Activated CD4-positive, alpha-beta memory T cell treated with anti-CD3 and anti-CD28 coated beads, Interleukin-2, amount 10 ng/mL, durations not matched to agents 7 days and 5 days (primary cell): Measurements from ENCODE around the gene TMEM132D. TPM values are rescaled to one million over a fixed set of nuclear protein-coding genes. Genes with fewer than 3 reads are reported as not detected.

Source experiments
- CTCF ChIA-PET: fragments of 350-600 bp; sonication (Branson Sonifier 250); formaldehyde crosslinking; loops from one replicate; lab custom pipeline; 2021; ENCODE audit warnings: antibody characterized with exemption, inconsistent platforms; lab: Charles Lee
- POLR2A ChIA-PET: fragments of 350-600 bp; sonication (Branson Sonifier 250); formaldehyde crosslinking; loops from one replicate; lab custom pipeline; 2021; ENCODE audit warnings: antibody characterized with exemption; lab: Charles Lee
- DNase-seq: peaks from one replicate; pipeline ENCODE4 v3.0.0-alpha.2; 2020
- H3K27ac Mint-ChIP-seq: one replicate; pipeline ENCODE4 v1.8.0; 2021; ENCODE audit warnings: mild to moderate bottlenecking, mixed read lengths
- H3K27me3 Mint-ChIP-seq: one replicate; pipeline ENCODE4 v1.8.0; 2021; ENCODE audit warnings: mixed read lengths
- H3K36me3 Mint-ChIP-seq: one replicate; pipeline ENCODE4 v1.8.0; 2021; ENCODE audit warnings: low read depth, mixed read lengths
- H3K4me1 Mint-ChIP-seq: one replicate; pipeline ENCODE4 v1.8.0; 2021; ENCODE audit warnings: mixed read lengths
- H3K4me3 Mint-ChIP-seq: one replicate; pipeline ENCODE4 v1.8.0; 2021; ENCODE audit warnings: mild to moderate bottlenecking, mixed read lengths
- H3K9me3 Mint-ChIP-seq: one replicate; pipeline ENCODE4 v1.8.0; 2021; ENCODE audit warnings: mixed read lengths
- total RNA-seq, 2 experiments: library from RNA; stranded (reverse); gene quantifications; one replicate each; pipeline ENCODE4 v1.2.3, GENCODE V29; 2021

TMEM132D gene
- total RNA-seq, 2 experiments from 2014 or later = not detected

DNA sequence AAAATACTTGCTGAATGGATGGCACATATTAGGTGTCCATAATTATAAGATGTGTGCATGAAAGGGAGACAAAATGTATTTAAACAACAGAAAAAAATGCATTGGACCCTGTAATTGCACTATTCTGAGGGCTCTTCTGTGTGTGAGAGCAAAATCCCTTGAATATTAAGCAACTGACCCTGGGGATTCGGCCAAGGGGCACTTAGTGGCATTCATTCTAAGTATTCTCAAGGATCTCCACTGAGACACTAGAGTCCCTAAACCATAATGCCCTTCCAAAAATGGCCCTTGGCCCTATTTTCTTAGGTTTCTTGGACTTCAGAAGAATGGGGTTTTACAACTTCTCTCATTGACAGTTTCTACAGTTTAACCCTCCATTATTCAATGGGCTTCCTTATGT, 662.0 kb downstream of the TMEM132D start:
- Mint-ChIP-seq H3K4me1 (no peaks in the 10 kb centered on the region), H3K4me3 (no peak overlapping the region), H3K27me3 (no peaks in the 10 kb centered on the region), H3K36me3 (no peaks in the 10 kb centered on the region), H3K27ac (no peak overlapping the region), H3K9me3 (peaks cover 25% of the 10 kb centered on the region)
- POLR2A ChIA-PET = no interaction called here
- DNase-seq = no peak
- CTCF ChIA-PET = no interaction called here

GRCh38 chr12:129237881-129238280, 665.9 kb downstream of the TMEM132D start:
- Mint-ChIP-seq H3K27me3 (no peaks in the 10 kb centered on the region), H3K4me1 (no peaks in the 10 kb centered on the region), H3K36me3 (no peaks in the 10 kb centered on the region), H3K4me3 (no peak overlapping the region), H3K27ac (no peak overlapping the region), H3K9me3 (peaks cover 16% of the 10 kb centered on the region)
- ChIA-PET CTCF (no interaction called here), POLR2A (no interaction called here)
- no peak for DNase-seq

GRCh38 chr12:129234209-129234608, 669.6 kb downstream of the TMEM132D start:
- Mint-ChIP-seq H3K27me3 (no peaks in the 10 kb centered on the region), H3K4me1 (no peaks in the 10 kb centered on the region), H3K9me3 (peaks cover 9% of the 10 kb centered on the region), H3K36me3 (no peaks in the 10 kb centered on the region), H3K4me3 (no peak overlapping the region), H3K27ac (no peak overlapping the region)
- CTCF ChIA-PET = no interaction called here
- POLR2A ChIA-PET = no interaction called here
- DNase-seq = no peak

GRCh38 chr12:129231491-129231890, 672.3 kb downstream of the TMEM132D start:
- Mint-ChIP-seq H3K9me3 (peaks cover 8% of the 10 kb centered on the region), H3K36me3 (no peaks in the 10 kb centered on the region), H3K27me3 (no peaks in the 10 kb centered on the region), H3K4me3 (no peak overlapping the region), H3K4me1 (no peaks in the 10 kb centered on the region), H3K27ac (no peak overlapping the region)
- DNase-seq = no peak
- ChIA-PET POLR2A (no interaction called here), CTCF (no interaction called here)

DNA sequence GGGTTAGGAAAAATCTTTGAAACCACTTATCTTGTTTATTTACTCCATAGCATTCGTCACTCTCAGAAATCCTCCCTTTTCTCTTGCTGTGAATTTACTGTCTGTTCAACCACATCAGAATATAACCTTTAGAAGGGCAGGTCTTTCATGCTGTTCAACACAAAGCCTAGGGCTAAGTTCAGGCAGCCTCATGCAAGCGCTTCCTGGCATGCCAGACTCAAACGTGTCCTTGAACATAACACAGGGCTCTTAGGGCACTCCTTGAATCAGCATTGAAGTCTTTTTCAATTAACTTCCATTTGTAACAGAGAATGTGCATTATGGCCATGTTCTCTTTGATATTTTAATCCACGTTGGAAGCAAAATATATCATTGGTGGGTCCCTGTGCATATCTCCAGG, 672.8 kb downstream of the TMEM132D start:
- no peak overlapping the region for H3K27ac Mint-ChIP-seq
- no peak for DNase-seq
- H3K4me1 Mint-ChIP-seq = no peaks in the 10 kb centered on the region
- H3K4me3 Mint-ChIP-seq = no peak overlapping the region
- no peaks in the 10 kb centered on the region for H3K36me3 Mint-ChIP-seq
- CTCF ChIA-PET = no interaction called here
- POLR2A ChIA-PET = no interaction called here
- H3K27me3 Mint-ChIP-seq = no peaks in the 10 kb centered on the region
- peaks cover 7% of the 10 kb centered on the region for H3K9me3 Mint-ChIP-seq

DNA sequence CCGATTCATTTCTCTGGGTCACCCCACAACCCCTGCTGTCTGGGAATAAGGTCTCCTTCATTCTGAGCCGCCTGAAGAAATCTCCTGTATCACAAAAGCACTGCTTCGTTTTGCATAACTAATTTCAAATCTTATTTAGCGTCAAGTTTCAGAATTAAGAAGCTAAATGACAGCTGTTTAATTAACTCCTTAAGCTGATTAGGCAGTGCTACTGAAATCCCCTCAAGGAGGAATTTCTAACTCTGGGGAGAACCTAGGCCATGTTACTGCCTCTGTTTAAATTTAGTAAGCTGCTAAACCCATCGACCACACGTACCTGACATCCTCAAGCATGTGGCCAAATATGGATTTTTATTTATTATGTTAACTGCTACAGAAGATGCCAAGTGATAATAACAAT, 677.0 kb downstream of the TMEM132D start:
- no peaks in the 10 kb centered on the region for H3K4me1 Mint-ChIP-seq
- CTCF ChIA-PET = no interaction called here
- no peak overlapping the region for H3K4me3 Mint-ChIP-seq
- DNase-seq = no peak
- POLR2A ChIA-PET = no interaction called here
- H3K27ac Mint-ChIP-seq = no peak overlapping the region
- peaks cover 9% of the 10 kb centered on the region for H3K9me3 Mint-ChIP-seq
- no peaks in the 10 kb centered on the region for H3K27me3 Mint-ChIP-seq
- no peaks in the 10 kb centered on the region for H3K36me3 Mint-ChIP-seq

- Mint-ChIP-seq H3K27ac (no peak overlapping the region), H3K4me1 (no peaks in the 10 kb centered on the region), H3K27me3 (no peaks in the 10 kb centered on the region), H3K36me3 (no peaks in the 10 kb centered on the region), H3K4me3 (no peak overlapping the region), H3K9me3 (peaks cover 9% of the 10 kb centered on the region)
- CTCF ChIA-PET = no interaction called here
- POLR2A ChIA-PET = no interaction called here
- no peak for DNase-seq
Observed at GRCh38 chr12:129226005-129226404, 677.8 kb downstream of the TMEM132D start.

- Mint-ChIP-seq H3K9me3 (peaks cover 18% of the 10 kb centered on the region), H3K36me3 (no peaks in the 10 kb centered on the region), H3K4me3 (no peak overlapping the region), H3K27ac (no peak overlapping the region), H3K4me1 (no peaks in the 10 kb centered on the region), H3K27me3 (no peaks in the 10 kb centered on the region)
- DNase-seq = no peak
- ChIA-PET POLR2A (no interaction called here), CTCF (no interaction called here)
Observed at GRCh38 chr12:129215556-129215955, 688.3 kb downstream of the TMEM132D start.

DNA sequence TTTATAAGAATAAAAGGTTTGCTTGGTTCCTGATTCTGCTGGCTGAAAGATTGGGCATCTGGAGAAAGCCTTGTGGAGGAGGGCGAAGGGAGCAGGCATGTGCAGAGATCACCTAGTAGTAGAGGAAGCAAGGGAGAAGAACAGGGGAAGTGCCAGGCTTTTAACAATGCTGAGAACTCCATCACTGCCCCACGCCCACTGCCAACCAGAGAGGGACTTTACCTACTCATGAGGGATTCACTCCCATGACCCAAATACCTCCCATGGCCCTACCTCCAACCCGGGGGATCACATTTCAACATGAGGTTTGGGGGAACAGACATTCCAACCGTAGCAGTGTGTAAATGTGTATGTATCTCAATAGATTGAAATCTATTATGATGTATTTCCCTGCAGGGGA, 690.3 kb downstream of the TMEM132D start:
- H3K9me3 Mint-ChIP-seq = peaks cover 18% of the 10 kb centered on the region

DNA sequence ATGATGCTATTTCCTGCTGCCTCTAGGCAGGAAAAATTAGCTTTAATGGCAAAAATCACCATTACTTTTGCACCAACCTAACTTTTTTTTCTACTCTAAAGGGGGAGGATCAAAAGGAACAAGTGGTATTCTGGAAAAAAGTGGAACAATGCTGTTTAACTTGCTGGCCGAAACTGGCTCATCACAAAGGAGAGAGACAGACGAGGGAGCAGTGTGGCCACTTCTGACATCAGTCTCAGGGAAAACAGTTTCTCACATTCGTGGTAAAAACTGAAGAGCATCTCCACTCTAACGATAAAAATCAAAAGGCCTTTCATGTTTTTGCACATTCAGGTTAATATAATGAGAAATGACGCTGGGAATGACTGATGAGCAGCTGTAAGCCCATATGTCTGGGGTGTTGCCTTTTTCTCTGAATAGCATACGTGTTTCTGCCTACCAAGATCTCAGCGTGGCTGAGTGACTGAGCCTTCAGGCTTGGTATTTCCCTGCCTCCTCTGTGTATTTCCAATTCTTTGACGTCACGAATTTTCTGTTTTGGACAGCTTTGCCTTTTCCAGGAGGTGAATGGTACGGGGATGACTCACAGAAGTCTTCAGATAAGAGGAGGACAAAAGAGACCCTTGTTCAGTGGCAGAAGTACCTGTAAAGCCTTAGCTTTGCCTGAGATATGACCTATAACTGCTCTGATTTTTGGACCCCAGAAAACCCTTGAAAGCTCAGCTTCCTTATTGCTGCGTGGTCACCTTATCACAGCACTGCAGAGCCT, 691.8 kb downstream of the TMEM132D start:
- CTCF ChIA-PET = no interaction called here
- Mint-ChIP-seq H3K27me3 (no peaks in the 10 kb centered on the region), H3K4me1 (no peaks in the 10 kb centered on the region), H3K27ac (no peak overlapping the region), H3K36me3 (no peaks in the 10 kb centered on the region), H3K9me3 (peaks cover 24% of the 10 kb centered on the region), H3K4me3 (no peak overlapping the region)
- POLR2A ChIA-PET = no interaction called here
- DNase-seq = no peak

More for the DNA sequence above, 690.3 kb downstream of the TMEM132D start:
- POLR2A ChIA-PET = no interaction called here
- H3K27ac Mint-ChIP-seq = no peak overlapping the region
- DNase-seq = no peak
- no peaks in the 10 kb centered on the region for H3K36me3 Mint-ChIP-seq
- no peaks in the 10 kb centered on the region for H3K4me1 Mint-ChIP-seq
- no peak overlapping the region for H3K4me3 Mint-ChIP-seq
- no peaks in the 10 kb centered on the region for H3K27me3 Mint-ChIP-seq
- CTCF ChIA-PET = no interaction called here

DNA sequence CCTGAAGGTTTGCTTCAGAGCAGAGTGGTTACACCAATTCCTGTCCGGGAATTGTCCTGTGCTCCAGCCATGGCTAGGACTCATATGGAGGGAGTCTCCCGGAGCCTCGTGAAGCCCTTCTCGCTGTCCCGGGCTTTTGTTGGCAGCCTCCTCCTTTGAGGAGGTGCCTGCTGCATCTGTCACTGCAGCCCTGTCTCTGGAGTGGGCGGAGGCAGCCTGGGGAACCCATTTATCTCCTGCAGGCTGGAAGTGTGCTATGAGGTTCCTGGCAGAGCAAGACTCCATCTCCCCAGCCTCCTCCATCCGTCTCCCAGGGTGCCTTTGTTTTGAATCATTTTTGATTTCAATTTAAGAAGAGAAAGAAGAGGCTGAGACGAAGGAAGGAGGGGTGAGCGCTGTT, 695.3 kb downstream of the TMEM132D start:
- POLR2A ChIA-PET = no interaction called here
- Mint-ChIP-seq H3K4me1 (no peaks in the 10 kb centered on the region), H3K27me3 (no peaks in the 10 kb centered on the region), H3K4me3 (no peak overlapping the region), H3K9me3 (peaks cover 13% of the 10 kb centered on the region), H3K36me3 (no peaks in the 10 kb centered on the region), H3K27ac (no peak overlapping the region)
- no peak for DNase-seq
- CTCF ChIA-PET = no interaction called here

GRCh38 chr12:129207084-129207483, 696.7 kb downstream of the TMEM132D start:
- ChIA-PET POLR2A (no interaction called here), CTCF (no interaction called here)
- no peak for DNase-seq
- no peak overlapping the region for H3K4me3 Mint-ChIP-seq
- no peaks in the 10 kb centered on the region for H3K4me1 Mint-ChIP-seq
- no peak overlapping the region for H3K27ac Mint-ChIP-seq
- H3K9me3 Mint-ChIP-seq = peaks cover 9% of the 10 kb centered on the region
- H3K27me3 Mint-ChIP-seq = no peaks in the 10 kb centered on the region
- no peaks in the 10 kb centered on the region for H3K36me3 Mint-ChIP-seq

GRCh38 chr12:129203456-129203855, 700.4 kb downstream of the TMEM132D start:
- H3K9me3 Mint-ChIP-seq = peaks cover 8% of the 10 kb centered on the region
- H3K36me3 Mint-ChIP-seq = no peaks in the 10 kb centered on the region
- no peaks in the 10 kb centered on the region for H3K4me1 Mint-ChIP-seq
- ChIA-PET POLR2A (no interaction called here), CTCF (no interaction called here)
- DNase-seq = no peak
- no peak overlapping the region for H3K27ac Mint-ChIP-seq
- no peaks in the 10 kb centered on the region for H3K27me3 Mint-ChIP-seq
- no peak overlapping the region for H3K4me3 Mint-ChIP-seq

DNA sequence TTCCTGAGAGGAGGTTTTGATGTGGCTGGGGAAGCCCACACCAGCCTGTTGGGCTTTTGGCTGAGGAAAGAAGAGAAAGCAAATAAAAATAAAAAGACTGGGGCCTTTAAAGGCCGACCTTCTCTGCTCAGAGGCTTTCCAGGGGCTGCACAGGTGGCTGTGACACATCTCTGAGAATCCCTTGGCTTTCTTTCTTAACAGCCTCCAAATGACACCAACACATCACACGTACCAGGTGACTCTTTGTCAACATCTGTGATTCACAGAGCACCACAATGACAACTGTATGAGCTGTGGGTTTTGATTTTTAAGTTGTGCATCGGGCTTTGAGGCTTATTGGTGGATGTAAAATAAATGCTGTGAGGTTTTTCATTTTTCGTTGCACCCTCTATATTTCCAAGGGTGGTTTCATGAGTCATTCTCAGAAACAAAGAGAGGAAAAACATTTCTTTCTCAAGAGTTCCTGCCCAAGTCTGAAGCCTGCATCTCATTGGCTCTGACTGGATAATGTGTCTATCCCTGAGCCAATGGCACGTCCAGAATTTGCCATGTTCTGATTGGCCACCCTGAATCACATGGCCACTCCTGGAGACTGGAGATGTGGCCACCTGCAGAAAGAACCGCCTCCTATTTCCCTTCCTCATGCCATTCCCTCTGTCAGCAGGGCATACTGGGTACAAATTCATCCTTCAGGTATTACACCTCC, 701.6 kb downstream of the TMEM132D start:
- POLR2A ChIA-PET = no interaction called here
- Mint-ChIP-seq H3K4me1 (no peaks in the 10 kb centered on the region), H3K27me3 (no peaks in the 10 kb centered on the region), H3K4me3 (no peak overlapping the region), H3K27ac (no peak overlapping the region), H3K36me3 (no peaks in the 10 kb centered on the region), H3K9me3 (peaks cover 5% of the 10 kb centered on the region)
- no peak for DNase-seq
- CTCF ChIA-PET = no interaction called here
